ENCODE data around the gene CTSE.

The CTSE gene

GRCh38 chr1:206039046-206039973 lies 15.6 kb upstream of the CTSE start:
- H3K27ac Mint-ChIP-seq, result no peak overlapping the region

GRCh38 chr1:206037581-206037980 lies 13.9 kb upstream of the CTSE start:
- Mint-ChIP-seq H3K36me3 (ENCODE audit: low read depth) (no peaks in the 10 kb centered on the region), H3K4me1 (peaks cover 40% of the 10 kb centered on the region), H3K4me3 (no peak overlapping the region), H3K27ac (no peak overlapping the region), H3K27me3 (ENCODE audit: low read depth, poor library complexity) (peaks cover 44% of the 10 kb centered on the region), H3K9me3 (peaks cover 5% of the 10 kb centered on the region)
- no peak for TF ChIP-seq CTCF (IDR thresholded peaks at IDR 0.05)
- DNase-seq, result no peak

More at GRCh38 chr1:206039046-206039973, 15.6 kb upstream of the CTSE start:
- DNase-seq, result no peak
- Mint-ChIP-seq H3K27me3 (ENCODE audit: low read depth, poor library complexity) (peaks cover 33% of the 10 kb centered on the region), H3K36me3 (ENCODE audit: low read depth) (no peaks in the 10 kb centered on the region), H3K9me3 (no peaks in the 10 kb centered on the region), H3K4me3 (peak overlapping the region; percentile 21), H3K4me1 (peaks cover 40% of the 10 kb centered on the region)
- TF ChIP-seq CTCF (IDR thresholded peaks at IDR 0.05), result no peak

GRCh38 chr1:206036663-206037455 lies 13.2 kb upstream of the CTSE start:
- DNase-seq, result no peak
- H3K36me3 Mint-ChIP-seq (ENCODE audit: low read depth), result no peaks in the 10 kb centered on the region
- peaks cover 44% of the 10 kb centered on the region for H3K4me1 Mint-ChIP-seq
- no peak overlapping the region for H3K27ac Mint-ChIP-seq
- H3K27me3 Mint-ChIP-seq (ENCODE audit: low read depth, poor library complexity), result peaks cover 44% of the 10 kb centered on the region
- H3K9me3 Mint-ChIP-seq, result peaks cover 5% of the 10 kb centered on the region
- no peak for TF ChIP-seq CTCF (IDR thresholded peaks at IDR 0.05)
- H3K4me3 Mint-ChIP-seq, result no peak overlapping the region

- no peak overlapping the region for H3K27ac Mint-ChIP-seq
- TF ChIP-seq CTCF (IDR thresholded peaks at IDR 0.05), result no peak
- no peak for DNase-seq
- H3K4me3 Mint-ChIP-seq, result no peak overlapping the region
- H3K4me1 Mint-ChIP-seq, result peaks cover 33% of the 10 kb centered on the region
- H3K9me3 Mint-ChIP-seq, result peaks cover 5% of the 10 kb centered on the region
- no peaks in the 10 kb centered on the region for H3K36me3 Mint-ChIP-seq (ENCODE audit: low read depth)
- H3K27me3 Mint-ChIP-seq (ENCODE audit: low read depth, poor library complexity), result peaks cover 49% of the 10 kb centered on the region
Measured at GRCh38 chr1:206035027-206035426, 11.3 kb upstream of the CTSE start.

GRCh38 chr1:206032380-206033140 lies 8.9 kb upstream of the CTSE start:
- H3K4me3 Mint-ChIP-seq, result no peak overlapping the region
- DNase-seq, result no peak
- H3K9me3 Mint-ChIP-seq, result peaks cover 5% of the 10 kb centered on the region
- no peaks in the 10 kb centered on the region for H3K36me3 Mint-ChIP-seq (ENCODE audit: low read depth)
- H3K4me1 Mint-ChIP-seq, result peaks cover 13% of the 10 kb centered on the region
- H3K27me3 Mint-ChIP-seq (ENCODE audit: low read depth, poor library complexity), result peaks cover 50% of the 10 kb centered on the region
- H3K27ac Mint-ChIP-seq, result no peak overlapping the region
- no peak for TF ChIP-seq CTCF (IDR thresholded peaks at IDR 0.05)

Measured in nephron progenitor cell (in vitro differentiated cells).